IPS DF 6.9 (cell line): ENCODE results near the gene CNOT2.
"Not testable (repeated sequence)": the region's sequence is repeated elsewhere in the genome, so short reads cannot be mapped to it uniquely, and the experiment has no call there.

Source experiments
- DNase-seq: peaks from one replicate; pipeline ENCODE4 v3.0.0-alpha.2; 2013; ENCODE audit warnings: low read depth, low spot score
- H3K27ac ChIP-seq: one replicate; pipeline ENCODE4 v1.5.1; 2013; ENCODE audit warnings: low read length, control low read depth
- H3K27me3 ChIP-seq: 2 replicates; pipeline ENCODE4 v1.6.1; 2013; ENCODE audit warnings: mild to moderate bottlenecking, low read length; ENCODE audit not compliant: control insufficient read depth, insufficient read depth
- H3K36me3 ChIP-seq: 2 replicates; pipeline ENCODE4 v1.6.1; 2013; ENCODE audit warnings: low read length; ENCODE audit not compliant: control insufficient read depth, insufficient read depth
- H3K4me1 ChIP-seq: 2 replicates; pipeline ENCODE4 v1.6.1; 2013; ENCODE audit warnings: low read length; ENCODE audit not compliant: control insufficient read depth, insufficient read depth
- H3K4me3 ChIP-seq: 2 replicates; pipeline ENCODE4 v1.5.1; 2013; ENCODE audit warnings: mild to moderate bottlenecking, low read length
- H3K9me3 ChIP-seq: 2 replicates; pipeline ENCODE4 v1.6.1; 2013; ENCODE audit warnings: low read length, inconsistent platforms; ENCODE audit not compliant: control insufficient read depth, insufficient read depth
- WGBS: extraction: QIAGEN DNeasy Blood & Tissue Kit; methylation state at CpG from one replicate; pipeline ENCODE4 v1.1.7; 2013; ENCODE audit warnings: mixed read lengths, missing lambda C conversion rate; ENCODE audit not compliant: insufficient read length, insufficient coverage; 5-methylcytosine and 5-hydroxymethylcytosine counted together

CNOT2 gene

GRCh38 chr12:70304684-70305555 lies 61.7 kb downstream of the CNOT2 start:
- H3K4me3 ChIP-seq, H3K9me3 ChIP-seq, H3K36me3 ChIP-seq, DNase-seq, H3K27ac ChIP-seq, H3K27me3 ChIP-seq, H3K4me1 ChIP-seq: not testable (repeated sequence)
- WGBS = no CpG with 5 or more reads among the region's 25 CpGs

GRCh38 chr12:70305794-70306193 lies 62.6 kb downstream of the CNOT2 start:
- no peak overlapping the region for H3K27ac ChIP-seq
- no peaks in the 10 kb centered on the region for H3K4me1 ChIP-seq
- WGBS = no CpG with 5 or more reads among the region's 5 CpGs
- H3K27me3 ChIP-seq = no peaks in the 10 kb centered on the region
- no peak for DNase-seq
- H3K36me3 ChIP-seq = no peaks in the 10 kb centered on the region
- no peak overlapping the region for H3K4me3 ChIP-seq
- H3K9me3 ChIP-seq = no peaks in the 10 kb centered on the region

GRCh38 chr12:70306676-70307075 lies 63.4 kb downstream of the CNOT2 start:
- no peak for DNase-seq
- no CpG with 5 or more reads among the region's 3 CpGs for WGBS
- Histone ChIP-seq H3K36me3 (no peaks in the 10 kb centered on the region), H3K9me3 (no peaks in the 10 kb centered on the region), H3K4me1 (no peaks in the 10 kb centered on the region), H3K27ac (no peak overlapping the region), H3K27me3 (no peaks in the 10 kb centered on the region), H3K4me3 (no peak overlapping the region)

GRCh38 chr12:70307868-70308267 lies 64.6 kb downstream of the CNOT2 start:
- Histone ChIP-seq H3K4me3 (no peak overlapping the region), H3K27me3 (no peaks in the 10 kb centered on the region), H3K27ac (no peak overlapping the region), H3K36me3 (no peaks in the 10 kb centered on the region), H3K9me3 (no peaks in the 10 kb centered on the region), H3K4me1 (no peaks in the 10 kb centered on the region)
- no CpG with 5 or more reads among the region's 4 CpGs for WGBS
- DNase-seq = no peak

GRCh38 chr12:70309348-70309747 lies 66.1 kb downstream of the CNOT2 start:
- Histone ChIP-seq H3K4me3 (no peak overlapping the region), H3K27ac (no peak overlapping the region), H3K27me3 (no peaks in the 10 kb centered on the region), H3K36me3 (no peaks in the 10 kb centered on the region), H3K9me3 (no peaks in the 10 kb centered on the region), H3K4me1 (no peaks in the 10 kb centered on the region)
- no CpG with 5 or more reads among the region's 2 CpGs for WGBS
- DNase-seq = no peak

- Histone ChIP-seq H3K4me1 (no peaks in the 10 kb centered on the region), H3K36me3 (no peaks in the 10 kb centered on the region), H3K9me3 (no peaks in the 10 kb centered on the region), H3K27me3 (no peaks in the 10 kb centered on the region), H3K27ac (no peak overlapping the region), H3K4me3 (no peak overlapping the region)
- DNase-seq = no peak
Observed at GRCh38 chr12:70314145-70314544, 70.9 kb downstream of the CNOT2 start.

GRCh38 chr12:70317781-70318180 lies 74.5 kb downstream of the CNOT2 start:
- no peak overlapping the region for H3K4me3 ChIP-seq
- no peaks in the 10 kb centered on the region for H3K9me3 ChIP-seq
- no peaks in the 10 kb centered on the region for H3K4me1 ChIP-seq
- H3K36me3 ChIP-seq = no peaks in the 10 kb centered on the region
- WGBS = no CpG with 5 or more reads among the region's 3 CpGs
- no peak for DNase-seq
- H3K27me3 ChIP-seq = no peaks in the 10 kb centered on the region
- H3K27ac ChIP-seq = no peak overlapping the region

GRCh38 chr12:70319605-70320004 lies 76.4 kb downstream of the CNOT2 start:
- DNase-seq = no peak
- WGBS = no CpG with 5 or more reads among the region's 4 CpGs
- Histone ChIP-seq H3K36me3 (no peaks in the 10 kb centered on the region), H3K4me1 (no peaks in the 10 kb centered on the region), H3K27me3 (no peaks in the 10 kb centered on the region), H3K27ac (no peak overlapping the region), H3K9me3 (no peaks in the 10 kb centered on the region), H3K4me3 (no peak overlapping the region)

- no peak for DNase-seq
- H3K27me3 ChIP-seq = no peaks in the 10 kb centered on the region
- no peaks in the 10 kb centered on the region for H3K36me3 ChIP-seq
- H3K4me1 ChIP-seq = no peaks in the 10 kb centered on the region
- no CpG with 5 or more reads among the region's 2 CpGs for WGBS
- no peak overlapping the region for H3K27ac ChIP-seq
- no peaks in the 10 kb centered on the region for H3K9me3 ChIP-seq
- H3K4me3 ChIP-seq = no peak overlapping the region
Observed at GRCh38 chr12:70321191-70321590, 78.0 kb downstream of the CNOT2 start.

GRCh38 chr12:70327541-70327940 lies 84.3 kb downstream of the CNOT2 start:
- no CpG with 5 or more reads among the region's 2 CpGs for WGBS
- DNase-seq = no peak
- no peaks in the 10 kb centered on the region for H3K4me1 ChIP-seq
- H3K27ac ChIP-seq = no peak overlapping the region
- H3K9me3 ChIP-seq = no peaks in the 10 kb centered on the region
- no peak overlapping the region for H3K4me3 ChIP-seq
- H3K27me3 ChIP-seq = no peaks in the 10 kb centered on the region
- no peaks in the 10 kb centered on the region for H3K36me3 ChIP-seq

- no peak overlapping the region for H3K27ac ChIP-seq
- no peak overlapping the region for H3K4me3 ChIP-seq
- H3K27me3 ChIP-seq = no peaks in the 10 kb centered on the region
- DNase-seq = no peak
- no peaks in the 10 kb centered on the region for H3K9me3 ChIP-seq
- no peaks in the 10 kb centered on the region for H3K4me1 ChIP-seq
- no peaks in the 10 kb centered on the region for H3K36me3 ChIP-seq
- no CpG with 5 or more reads among the region's 3 CpGs for WGBS
Observed at GRCh38 chr12:70329728-70330127, 86.5 kb downstream of the CNOT2 start.
